K562 (cell line): ENCODE data around the gene USP11. TPM values are rescaled to one million over a fixed set of nuclear protein-coding genes. Genes with fewer than 3 reads are reported as not detected.

Experiments
- ATAC-seq: fragments of 200-7000 bp; cut with Tn5 transposase; 3 replicates; pipeline ENCODE4 v1.9.1; 2020; ENCODE audit warnings: moderate library complexity
- BruUV-seq: library from RNA; stranded (reverse); fragments of 400-500 nt; replicated peaks from 2 replicates; lab custom pipeline; 2021; lab: Mats Ljungman, UMichigan
- CTCF ChIA-PET: fragments of 300-600 bp; formaldehyde crosslinking; extraction: SDS; loops from one replicate; lab custom pipeline; 2021; ENCODE audit warnings: low intra/inter-chr PET ratio; lab: Yijun Ruan, JAX
- POLR2A ChIA-PET: fragments of 300-600, 350-650 bp; sonication (Branson Sonifier 250); formaldehyde crosslinking; extraction: SDS; loops from one replicate; lab custom pipeline; 2021; ENCODE audit warnings: antibody characterized with exemption, inconsistent platforms; lab: Yijun Ruan, JAX
- DNase-seq, 4 experiments: peaks; one replicate each; pipeline versions ENCODE4 v3.0.0 to v3.0.0-alpha.2; 2011 to 2018; ENCODE audit warnings: low spot score in 3 of 4, mixed read lengths in 3 of 4; ENCODE audit errors: extremely low read depth in 1 of 4
- FAIRE-seq: peaks from 2 replicates; lab custom pipeline; 2011; peaks lifted over from hg19 to GRCh38; lab: Jason Lieb, UNC
- H2AFZ ChIP-seq: 2 replicates; pipeline ENCODE4 v1.6.0; 2011; ENCODE audit warnings: low read depth, low read length, control low read depth, inconsistent platforms
- H3K27ac ChIP-seq: fragments of 200-600 bp; 3 replicates; pipeline ENCODE4 v1.8.0; 2011; ENCODE audit warnings: low read depth, mild to moderate bottlenecking, control low read depth, inconsistent platforms, low read length, moderate library complexity, mixed read lengths; ENCODE audit errors: extremely low read depth
- H3K27me3 ChIP-seq, 2 experiments: fragments of 300-600 bp in 1 of 2; 2 replicates in 1 of 2; 3 replicates in 1 of 2; pipeline versions ENCODE4 v1.6.0 to v1.8.0; 2011; ENCODE audit warnings: inconsistent platforms in 2 of 2, low read length in 2 of 2, mild to moderate bottlenecking in 1 of 2, mixed read lengths in 1 of 2, moderate library complexity in 1 of 2; ENCODE audit not compliant: control insufficient read depth in 2 of 2, insufficient read depth in 2 of 2
- H3K36me3 ChIP-seq: fragments of 300-600 bp; 3 replicates; pipeline ENCODE4 v1.8.0; 2011; ENCODE audit warnings: mild to moderate bottlenecking, low read length, inconsistent platforms; ENCODE audit not compliant: control insufficient read depth, insufficient read depth
- H3K4me1 ChIP-seq, 2 experiments: fragments of 200-600 bp in 1 of 2; replicated peaks in 1 of 2; 2 replicates in 1 of 2; 3 replicates in 1 of 2; pipeline versions ENCODE4 v1.5.1 to v1.8.0; 2011; ENCODE audit warnings: inconsistent platforms in 2 of 2, low read length in 2 of 2, mild to moderate bottlenecking in 1 of 2, mixed read lengths in 1 of 2, moderate library complexity in 1 of 2; ENCODE audit not compliant: control insufficient read depth in 2 of 2, insufficient read depth in 2 of 2
- H3K4me2 ChIP-seq: 2 replicates; pipeline ENCODE4 v1.6.1; 2011; ENCODE audit warnings: low read length, control low read depth, inconsistent platforms, mixed read lengths; ENCODE audit not compliant: insufficient read depth
- H3K4me3 ChIP-seq: fragments of 200-600 bp; sonication (generic), shearing (Covaris generic); 2 replicates; pipeline ENCODE4 v1.5.1; 2016; ENCODE audit warnings: control low read depth, inconsistent platforms
- H3K79me2 ChIP-seq: fragments of 200-600 bp; 3 replicates; pipeline ENCODE4 v1.8.0; 2011; ENCODE audit warnings: low read length, inconsistent platforms; ENCODE audit not compliant: control insufficient read depth, insufficient read depth
- H3K9ac ChIP-seq, 2 experiments: 2 replicates each; pipeline versions ENCODE4 v1.6.0 to v1.6.1; 2011; ENCODE audit warnings: low read depth in 2 of 2, low read length in 2 of 2, control low read depth in 1 of 2, inconsistent platforms in 1 of 2, mild to moderate bottlenecking in 1 of 2, mixed read lengths in 1 of 2; ENCODE audit not compliant: insufficient read depth in 1 of 2
- H3K9me1 ChIP-seq: one replicate; pipeline ENCODE4 v1.6.0; 2011; ENCODE audit warnings: inconsistent platforms, mild to moderate bottlenecking, low read length, moderate library complexity; ENCODE audit not compliant: control insufficient read depth, insufficient read depth
- H3K9me3 ChIP-seq: replicated peaks from 2 replicates; pipeline ENCODE4 v1.5.1; 2011; ENCODE audit warnings: low read depth, low read length, inconsistent platforms; ENCODE audit not compliant: control insufficient read depth, insufficient read depth
- H4K20me1 ChIP-seq: replicated peaks from 2 replicates; pipeline ENCODE4 v1.6.1; 2011; ENCODE audit warnings: low read length, inconsistent platforms, mixed read lengths; ENCODE audit not compliant: control insufficient read depth, insufficient read depth
- ATF7 ChIP-seq: fragments of 450-650 bp; IDR thresholded peaks from 2 replicates; pipeline ENCODE4 v1.7.1; 2014; ENCODE audit warnings: mild to moderate bottlenecking, moderate library complexity
- CEBPG ChIP-seq, 3 experiments: fragments of 200-800 bp in 1 of 3; sonication (Bioruptor generic) in 1 of 3; sonication (generic) in 1 of 3; formaldehyde crosslinking in 1 of 3; IDR thresholded peaks in 2 of 3; conservative IDR thresholded peaks in 1 of 3; 2 replicates each; pipeline versions ENCODE4 v1.6.1 to v1.8.0; 2016 to 2022; ENCODE audit warnings: missing compliant biosample characterization in 2 of 3, missing genetic modification characterization in 2 of 3, mild to moderate bottlenecking in 1 of 3, missing genetic modification reagents in 1 of 3
- WGBS: fragments of 100-300 bp; shearing (Covaris generic); methylation state at CpG from one replicate; pipeline ENCODE4 v1.1.6; 2016; ENCODE audit warnings: low coverage, mixed read lengths; ENCODE audit not compliant: insufficient coverage; ENCODE audit errors: missing lambda C conversion rate; 5-methylcytosine and 5-hydroxymethylcytosine counted together
- in situ Hi-C: fragments of 300-500 bp; cut with MboI; formaldehyde crosslinking; loops from 4 replicates; pipeline ENCODE4 v1.15.0; 2018; ENCODE audit warnings: inconsistent platforms, mixed read lengths
- intact Hi-C: fragments of 100-400 bp; cut with micrococcal nuclease; formaldehyde crosslinking; loops from 2 replicates; pipeline ENCODE4 v1.14.2; 2022
- polyA plus RNA-seq, 8 experiments: library from polyadenylated mRNA; depleted of rRNA in 4 of 8; stranded (reverse) in 5 of 8; unstranded in 3 of 8; fragments of >200 nt; fragmentation: Nextera tagmentation in 2 of 8; fragmentation: Illumina TruSeq in 1 of 8; extraction: Ambion mirVana in 2 of 8; extraction: Trizol in 1 of 8; gene quantifications; 2 replicates each; pipeline versions ENCODE4 v1.2.1 to v1.2.3, GENCODE V29; 2011 to 2014; ENCODE audit warnings: inconsistent platforms in 1 of 8, missing spikeins in 1 of 8
- total RNA-seq, 7 experiments: library from RNA; depleted of rRNA in 6 of 7; stranded (reverse); fragments of >200 nt in 6 of 7; fragmentation: Illumina TruSeq in 2 of 7; extraction: Trizol in 2 of 7; gene quantifications; 2 replicates each; pipeline versions ENCODE4 v1.2.1 to v1.2.3, GENCODE V29; 2011 to 2021; ENCODE audit warnings: low replicate concordance in 1 of 7
- TF ChIP-seq, protein P1 (sequence below), 2 experiments: fragments of 450-650 bp in 1 of 2; sonication (generic) in 1 of 2; formaldehyde crosslinking in 1 of 2; IDR thresholded peaks in 1 of 2; conservative IDR thresholded peaks in 1 of 2; 2 replicates each; pipeline versions ENCODE4 v1.6.1 to v1.8.1; 2016 to 2023; ENCODE audit warnings: mild to moderate bottlenecking in 2 of 2, moderate library complexity in 2 of 2, inconsistent platforms in 1 of 2, missing genetic modification reagents in 1 of 2
- TF ChIP-seq, protein P2 (sequence below): sonication (generic); formaldehyde crosslinking; IDR thresholded peaks from 2 replicates; pipeline ENCODE4 v1.8.1; 2022; ENCODE audit warnings: missing genetic modification reagents

USP11 gene
- total and polyA plus RNA-seq, 9 of the 15 experiments (the other 6 are each of a cell fraction or from before 2014, with no cell fraction given), result 2.5 to 29.0 (median 11.7) TPM

DNA sequence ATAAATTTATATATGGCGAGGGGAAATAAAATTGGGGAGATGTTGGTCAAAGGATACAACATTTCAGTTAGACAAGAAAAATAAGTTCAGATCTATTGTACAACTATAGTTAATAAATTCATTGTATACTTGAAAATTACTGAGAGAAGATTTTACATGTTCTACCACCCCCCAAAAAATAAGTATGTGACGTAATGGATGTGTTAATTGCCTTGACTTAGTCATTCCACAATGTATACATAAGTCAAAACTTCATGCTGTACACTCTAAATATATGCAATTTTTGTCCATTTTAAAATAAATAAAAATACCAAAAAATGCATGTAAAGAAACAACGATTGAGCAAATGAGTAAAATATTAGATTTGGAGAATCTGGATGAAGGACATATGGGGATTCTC lies 1.8 kb downstream of the USP11 start:
- FAIRE-seq, result no peak
- in situ Hi-C loops, result no loop called here
- Histone ChIP-seq H3K27me3 (no peaks in the 10 kb centered on the region; a peak in 1 of 5 replicates), H2AFZ (no peak overlapping the region), H3K9ac (peak overlapping the region in 1 of 2 experiments; percentile 81; a peak in 2 of 4 replicates), H3K27ac (peak overlapping the region; percentile 93; the same call in 2 of the 3 replicates), H3K4me3 (peak overlapping the region; percentile 65; the same call in 1 of the 2 replicates), H3K79me2 (peaks cover 30% of the 10 kb centered on the region), H4K20me1 (no peaks in the 10 kb centered on the region), H3K9me3 (no peaks in the 10 kb centered on the region), H3K9me1 (no peaks in the 10 kb centered on the region), H3K36me3 (no peaks in the 10 kb centered on the region), H3K4me2 (peak overlapping the region; percentile 92; the same call in 1 of the 2 replicates), H3K4me1 (peaks cover 6 to 7% of the 10 kb centered on the region in 2 experiments; a peak in 4 of 5 replicates)
- 32% methylated on average over 3 of the region's 3 CpGs for WGBS
- POLR2A ChIA-PET, result no interaction called here
- TF ChIP-seq, protein P1, sequence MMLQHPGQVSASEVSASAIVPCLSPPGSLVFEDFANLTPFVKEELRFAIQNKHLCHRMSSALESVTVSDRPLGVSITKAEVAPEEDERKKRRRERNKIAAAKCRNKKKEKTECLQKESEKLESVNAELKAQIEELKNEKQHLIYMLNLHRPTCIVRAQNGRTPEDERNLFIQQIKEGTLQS (IDR thresholded peaks at IDR 0.05), result 0 out of 2 replicates have a peak, but pooled peaks have one; percentile 27
- TF ChIP-seq, protein P1 (CRISPR knock-in tag; conservative IDR thresholded peaks at IDR 0.05), result no peak
- TF ChIP-seq CEBPG (CRISPR knock-in tag; IDR thresholded peaks at IDR 0.05) (no peak), CEBPG (tag; conservative IDR thresholded peaks at IDR 0.05 in 1 of 2, IDR thresholded peaks at IDR 0.05 in 1 of 2) (0 out of 4 replicates have a peak, but pooled peaks of 1 of the 2 experiments have one; percentile 16), ATF7 (peak; percentile 47; the same call in 1 of the 2 replicates)
- TF ChIP-seq, protein P2, sequence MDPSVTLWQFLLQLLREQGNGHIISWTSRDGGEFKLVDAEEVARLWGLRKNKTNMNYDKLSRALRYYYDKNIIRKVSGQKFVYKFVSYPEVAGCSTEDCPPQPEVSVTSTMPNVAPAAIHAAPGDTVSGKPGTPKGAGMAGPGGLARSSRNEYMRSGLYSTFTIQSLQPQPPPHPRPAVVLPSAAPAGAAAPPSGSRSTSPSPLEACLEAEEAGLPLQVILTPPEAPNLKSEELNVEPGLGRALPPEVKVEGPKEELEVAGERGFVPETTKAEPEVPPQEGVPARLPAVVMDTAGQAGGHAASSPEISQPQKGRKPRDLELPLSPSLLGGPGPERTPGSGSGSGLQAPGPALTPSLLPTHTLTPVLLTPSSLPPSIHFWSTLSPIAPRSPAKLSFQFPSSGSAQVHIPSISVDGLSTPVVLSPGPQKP (CRISPR knock-in tag), result no peak
- no TSS peak for BruUV-seq
- intact Hi-C loops, result no loop called here
- no peak for ATAC-seq
- CTCF ChIA-PET, result no interaction called here
- DNase-seq, result no peak
